CD4-positive, alpha-beta T cell treated with Interleukin-6 for 4 hours (primary cell): ENCODE results near the gene PPM1E.

Source experiments
- DNase-seq: peaks from one replicate; pipeline ENCODE4 v3.0.0-alpha.2; 2020; ENCODE audit warnings: mixed read lengths

PPM1E gene

GRCh38 chr17:59000022-59000421 is 244.4 kb downstream of the PPM1E start:
- DNase-seq: no peak

GRCh38 chr17:59001158-59001814 is 245.6 kb downstream of the PPM1E start:
- DNase-seq: peak; percentile 79

GRCh38 chr17:59002126-59002525 is 246.5 kb downstream of the PPM1E start:
- DNase-seq: no peak

GRCh38 chr17:59002848-59003247 is 247.2 kb downstream of the PPM1E start:
- no peak for DNase-seq

- no peak for DNase-seq
Measured at GRCh38 chr17:59003860-59004259, 248.2 kb downstream of the PPM1E start.

- DNase-seq: peak; percentile 75
Measured at GRCh38 chr17:59004338-59005111, 248.9 kb downstream of the PPM1E start.

GRCh38 chr17:59007995-59008394 is 252.3 kb downstream of the PPM1E start:
- no peak for DNase-seq

- DNase-seq: no peak
Measured at GRCh38 chr17:59008737-59009136, 253.1 kb downstream of the PPM1E start.

- no peak for DNase-seq
Measured at GRCh38 chr17:59010026-59010425, 254.4 kb downstream of the PPM1E start.

GRCh38 chr17:59011975-59012374 is 256.3 kb downstream of the PPM1E start:
- no peak for DNase-seq

- no peak for DNase-seq
Measured at GRCh38 chr17:59018019-59018418, 262.4 kb downstream of the PPM1E start.

GRCh38 chr17:59024916-59025315 is 269.3 kb downstream of the PPM1E start:
- DNase-seq: no peak

GRCh38 chr17:59026176-59026939 is 270.7 kb downstream of the PPM1E start:
- no peak for DNase-seq

GRCh38 chr17:59027750-59028149 is 272.1 kb downstream of the PPM1E start:
- DNase-seq: no peak

GRCh38 chr17:59028328-59028727 is 272.7 kb downstream of the PPM1E start:
- no peak for DNase-seq

- no peak for DNase-seq
Measured at GRCh38 chr17:59030811-59031210, 275.2 kb downstream of the PPM1E start.
